Fibroblast of the conjunctiva (primary cell): ENCODE results near the gene CDHR1.
A peak's percentile ranks its signal among the peaks of the same experiment; 100 is the strongest.

Experiments used
- DNase-seq: peaks from one replicate; pipeline ENCODE4 v3.0.0-alpha.2; 2010; ENCODE audit warnings: low read depth

The CDHR1 gene

GRCh38 chr10:84201244-84201606 is 6.9 kb downstream of the CDHR1 start:
- DNase-seq: no peak

- DNase-seq: no peak
These were observed 7.3 kb downstream of the CDHR1 start for GRCh38 chr10:84201682-84202081.

- DNase-seq: no peak
These were observed 8.0 kb downstream of the CDHR1 start for GRCh38 chr10:84202349-84202748.

GRCh38 chr10:84204122-84204521 is 9.8 kb downstream of the CDHR1 start:
- DNase-seq: no peak

GRCh38 chr10:84204610-84205009 is 10.3 kb downstream of the CDHR1 start:
- DNase-seq: no peak

- DNase-seq: peak; percentile 5
These were observed 10.9 kb downstream of the CDHR1 start for GRCh38 chr10:84205049-84205852.

- DNase-seq: no peak
These were observed 11.7 kb downstream of the CDHR1 start for GRCh38 chr10:84205853-84206525.

DNA sequence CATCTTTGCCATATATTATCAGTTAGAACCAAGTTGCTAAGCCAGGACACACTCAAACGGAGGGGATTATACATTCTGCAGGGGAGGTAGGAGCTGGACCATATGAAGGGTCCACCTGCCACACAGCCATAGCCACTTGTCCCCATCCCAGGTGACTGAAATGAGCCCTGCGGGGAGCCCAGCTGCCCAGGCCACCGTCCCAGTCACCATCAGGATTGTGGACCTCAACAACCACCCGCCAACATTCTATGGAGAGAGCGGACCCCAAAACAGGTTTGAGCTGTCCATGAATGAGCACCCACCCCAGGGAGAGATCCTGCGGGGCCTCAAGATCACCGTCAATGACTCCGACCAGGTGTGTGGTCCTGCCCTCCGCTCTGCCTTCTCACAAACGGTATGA is 13.7 kb downstream of the CDHR1 start:
- no peak for DNase-seq

GRCh38 chr10:84211566-84211965 is 17.2 kb downstream of the CDHR1 start:
- DNase-seq: no peak

DNA sequence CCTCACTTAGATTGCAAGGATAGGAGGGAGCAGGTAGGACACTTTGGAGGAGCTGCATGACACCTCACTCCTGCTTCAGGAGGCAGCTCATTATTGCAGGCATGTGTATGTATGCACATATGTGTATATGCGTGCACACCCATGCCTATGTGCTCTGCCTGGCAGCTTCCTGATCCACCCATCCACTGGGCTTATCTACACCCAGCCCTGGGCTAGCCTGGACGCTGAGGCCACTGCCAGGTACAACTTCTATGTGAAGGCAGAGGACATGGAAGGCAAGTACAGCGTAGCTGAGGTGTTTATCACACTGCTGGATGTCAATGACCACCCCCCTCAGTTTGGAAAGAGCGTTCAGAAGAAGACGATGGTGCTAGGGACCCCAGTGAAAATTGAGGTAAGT is 17.7 kb downstream of the CDHR1 start:
- no peak for DNase-seq

GRCh38 chr10:84213076-84213475 is 18.7 kb downstream of the CDHR1 start:
- DNase-seq: no peak

DNA sequence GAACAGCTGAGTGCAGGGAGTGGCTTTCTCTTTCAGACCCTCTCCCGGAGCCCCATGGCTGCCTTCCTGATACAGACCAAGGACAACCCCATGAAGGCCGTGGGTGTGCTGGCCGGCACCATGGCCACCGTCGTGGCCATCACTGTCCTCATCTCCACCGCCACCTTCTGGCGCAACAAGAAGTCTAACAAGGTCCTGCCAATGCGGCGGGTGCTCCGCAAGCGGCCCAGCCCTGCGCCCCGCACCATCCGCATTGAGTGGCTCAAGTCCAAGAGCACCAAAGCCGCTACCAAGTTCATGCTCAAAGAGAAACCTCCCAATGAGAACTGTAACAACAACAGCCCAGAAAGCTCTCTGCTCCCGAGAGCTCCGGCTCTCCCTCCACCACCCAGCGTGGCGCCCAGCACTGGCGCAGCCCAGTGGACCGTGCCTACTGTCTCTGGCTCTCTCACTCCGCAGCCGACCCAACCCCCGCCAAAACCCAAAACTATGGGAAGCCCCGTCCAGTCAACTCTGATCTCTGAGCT is 19.8 kb downstream of the CDHR1 start:
- DNase-seq: no peak

DNA sequence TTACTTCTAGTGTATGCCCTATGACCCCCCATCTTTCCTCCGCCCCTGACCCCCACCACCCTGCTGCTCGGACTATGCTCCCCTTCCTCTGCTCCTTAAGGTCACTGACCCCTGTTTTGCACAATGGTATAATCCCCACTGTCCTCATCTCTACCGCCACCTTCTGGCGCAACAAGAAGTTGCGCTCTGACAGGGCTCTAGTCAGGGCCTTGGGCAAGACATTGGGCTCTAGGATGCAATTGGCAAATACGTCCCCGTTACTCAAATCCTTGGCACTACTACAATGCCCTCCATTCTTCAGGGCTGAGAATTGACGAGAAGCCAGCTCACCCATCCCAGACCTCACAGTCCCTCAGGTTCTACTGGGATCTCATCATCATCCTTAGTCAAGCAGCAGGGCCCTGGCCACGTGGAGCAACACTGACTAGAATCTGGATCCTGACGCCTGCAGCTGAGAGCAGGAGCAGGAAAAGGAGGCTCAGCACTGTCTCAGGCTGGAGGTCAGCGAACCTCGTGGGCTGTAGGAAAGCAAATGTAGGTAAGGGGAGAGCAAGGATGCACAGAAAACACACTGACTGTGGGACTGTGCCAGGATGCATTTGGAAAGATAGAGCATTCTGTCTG is 20.4 kb downstream of the CDHR1 start:
- no peak for DNase-seq

DNA sequence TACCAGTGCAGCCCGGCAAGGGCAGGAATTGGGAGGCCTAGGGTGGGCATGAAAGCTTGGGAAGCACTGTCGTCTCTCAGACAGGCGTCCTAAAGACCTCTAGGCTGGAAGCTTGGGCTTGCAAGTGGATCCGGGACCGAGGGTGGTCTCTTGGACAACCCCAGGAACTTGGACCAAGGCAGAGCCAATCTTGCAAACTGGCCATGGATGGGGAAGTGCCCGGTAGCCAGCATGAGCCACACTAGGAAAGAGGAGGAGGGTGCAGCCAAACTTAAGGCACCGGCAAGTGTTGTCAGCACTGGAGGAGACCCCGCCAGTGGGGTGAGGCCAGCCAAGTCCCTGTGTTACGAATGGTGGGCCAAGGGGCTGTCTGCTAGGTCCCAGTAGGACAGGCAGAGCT is 22.5 kb downstream of the CDHR1 start:
- no peak for DNase-seq

- no peak for DNase-seq
These were observed 23.4 kb downstream of the CDHR1 start for GRCh38 chr10:84217746-84218145.

DNA sequence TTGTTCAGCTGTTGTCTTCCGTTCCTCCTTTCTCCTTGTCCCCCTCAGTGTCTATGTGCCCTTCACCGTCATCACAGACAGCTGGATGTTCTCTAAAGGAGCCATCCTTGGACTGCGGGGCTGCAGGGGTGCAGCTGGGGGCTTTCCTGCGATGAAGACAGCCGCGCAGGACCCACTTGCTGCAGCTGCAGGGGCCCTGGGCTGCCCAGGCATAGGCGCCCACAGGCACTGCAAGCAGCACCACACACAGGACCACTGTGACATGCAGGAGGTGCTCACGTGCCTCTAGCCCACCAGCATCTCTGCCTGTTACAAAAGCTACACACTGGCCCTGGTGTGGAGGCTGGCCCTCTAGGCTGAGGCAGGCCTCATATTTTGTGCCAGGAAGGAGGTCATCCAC is 27.6 kb downstream of the CDHR1 start:
- DNase-seq: no peak

- no peak for DNase-seq
These were observed 30.2 kb downstream of the CDHR1 start for GRCh38 chr10:84224411-84225028.

- DNase-seq: no peak
These were observed 31.3 kb downstream of the CDHR1 start, which contains the start of gene LRIT2 for GRCh38 chr10:84225427-84226173. Gene LRIT2, minus strand, starts transcription at chr10:84225544. Its CDS starts 24 bp downstream, at chr10:84225520.

DNA sequence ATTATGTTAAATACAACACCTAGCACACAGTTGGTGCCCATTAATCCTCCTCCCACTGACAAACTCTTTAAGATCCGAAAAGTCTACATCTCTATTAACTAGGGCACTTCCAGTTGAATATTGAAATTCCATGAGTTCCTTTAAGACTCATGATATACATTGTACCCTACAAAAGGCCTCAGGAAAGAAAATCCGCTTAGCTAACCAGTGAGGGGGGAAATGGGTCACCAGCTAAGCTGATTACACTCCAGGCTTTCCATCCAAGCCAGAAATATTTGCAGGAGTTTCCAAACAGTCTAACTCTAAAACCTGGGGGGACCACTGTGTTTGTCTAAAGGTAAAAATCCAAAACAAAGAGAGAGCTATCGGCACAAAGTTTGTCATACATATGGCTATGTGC is 32.3 kb downstream of the CDHR1 start:
- DNase-seq: no peak

GRCh38 chr10:84227810-84228209 is 33.5 kb downstream of the CDHR1 start:
- DNase-seq: no peak

GRCh38 chr10:84230359-84230758 is 36.0 kb downstream of the CDHR1 start:
- no peak for DNase-seq

DNA sequence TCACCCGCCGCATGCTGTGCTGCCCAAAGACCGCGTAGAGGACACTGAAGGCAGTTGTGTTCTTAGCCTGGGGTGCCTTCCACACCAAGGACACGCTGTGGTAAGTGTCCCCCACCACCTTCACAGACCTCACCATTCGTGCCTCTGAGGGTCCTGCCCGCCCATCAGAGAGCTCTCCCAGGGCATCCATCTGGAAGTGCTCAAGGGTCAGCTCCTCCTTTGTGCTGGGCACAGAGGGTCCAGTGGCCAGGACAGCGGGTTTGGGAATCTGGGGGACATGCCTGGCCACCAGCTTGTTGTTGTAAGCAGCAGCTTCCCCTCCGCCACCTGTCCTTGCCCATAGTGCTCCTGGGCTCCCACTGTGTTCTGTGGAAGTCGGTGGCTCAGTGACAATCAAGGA is 38.0 kb downstream of the CDHR1 start:
- DNase-seq: no peak
